ENCODE data around the gene PROK1.

The PROK1 gene

DNA sequence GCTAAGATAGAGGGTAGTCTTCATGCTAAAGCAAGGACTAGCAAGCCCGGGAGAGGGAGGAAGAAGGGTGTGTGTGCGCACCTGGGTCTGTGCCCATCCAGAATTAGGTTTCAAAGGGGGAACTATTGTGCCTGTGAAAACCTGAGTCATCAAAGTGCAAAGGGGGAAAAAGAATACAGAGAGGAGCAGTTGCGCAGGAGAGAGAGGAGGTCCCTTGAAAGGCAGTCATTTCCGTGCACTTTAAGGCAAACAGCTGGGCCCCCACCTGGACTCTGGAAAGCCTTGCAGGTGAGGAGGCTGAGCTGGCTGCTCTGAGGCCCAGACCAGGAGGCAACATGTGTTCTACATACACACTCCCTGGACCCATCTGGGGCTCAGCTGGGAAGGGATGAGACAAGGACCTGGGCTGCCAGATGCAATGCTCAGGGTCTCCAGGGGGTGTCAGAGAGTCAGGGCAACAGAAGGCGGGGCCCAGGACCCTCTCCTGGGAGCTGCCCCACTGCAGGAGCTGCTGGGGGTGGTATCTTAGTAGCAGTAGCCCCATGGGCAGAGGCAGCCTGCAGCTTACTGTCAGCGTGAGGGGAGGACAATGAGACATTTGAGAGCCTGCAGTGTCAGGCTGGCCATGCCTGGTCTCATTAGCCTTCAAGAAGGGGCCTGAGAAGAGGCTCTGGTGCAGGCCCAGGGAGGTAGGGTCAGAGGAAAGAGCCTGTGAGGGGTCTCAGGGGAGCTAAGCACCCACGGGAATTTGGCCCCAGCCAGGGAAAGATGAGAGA lies 14.3 kb downstream of the PROK1 start:
- DNase-seq (ENCODE audit: low read depth), result no peak

DNA sequence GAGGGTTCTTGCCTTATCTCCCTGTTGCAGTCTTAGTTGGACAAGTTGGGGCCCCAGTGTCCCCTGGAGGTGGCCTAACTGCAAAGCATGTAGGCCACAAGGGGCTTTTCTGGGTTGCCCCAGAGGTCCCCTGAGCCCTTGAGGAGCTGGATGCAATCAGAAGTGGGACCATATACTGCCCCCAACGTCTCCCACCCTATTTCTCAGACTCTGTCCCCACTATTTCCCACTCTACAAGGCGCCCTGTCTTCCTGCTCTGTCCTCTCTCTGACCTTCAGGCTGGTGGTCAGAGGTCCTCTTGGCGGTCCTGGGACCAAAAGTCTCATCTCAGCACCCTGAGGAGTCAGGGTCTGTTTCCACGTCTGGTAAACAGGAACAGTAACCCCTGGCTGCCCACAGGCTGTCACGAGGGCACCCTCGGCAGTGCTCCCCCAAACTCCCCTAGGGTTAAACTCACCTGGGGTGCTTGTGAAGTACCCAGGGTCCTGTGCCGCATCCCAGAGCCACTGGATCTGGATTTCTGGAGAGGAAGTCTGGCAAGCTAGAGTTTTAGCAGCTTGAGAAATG lies 14.9 kb downstream of the PROK1 start:
- no peak for DNase-seq (ENCODE audit: low read depth)

GRCh38 chr1:110466646-110467280 lies 15.8 kb downstream of the PROK1 start:
- no peak for DNase-seq (ENCODE audit: low read depth)

DNA sequence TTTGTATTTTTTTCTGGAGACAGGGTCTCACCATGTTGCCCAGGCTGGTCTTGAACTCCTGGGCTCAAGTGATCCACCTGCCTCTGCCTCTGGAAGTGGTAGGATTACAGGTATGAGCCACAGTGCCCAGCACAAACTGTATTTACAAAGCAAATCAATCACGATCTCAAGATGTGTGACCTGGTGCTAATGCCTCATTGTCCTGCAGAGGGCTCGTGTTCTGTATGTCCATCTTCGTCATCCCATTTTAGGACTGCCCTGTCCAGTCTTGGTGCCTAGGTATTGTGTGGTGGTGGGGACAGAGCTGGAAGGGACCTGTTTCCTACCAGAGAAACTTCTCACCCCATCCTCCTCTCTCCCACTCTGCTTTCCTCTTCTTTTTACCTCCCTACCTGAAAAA lies 20.2 kb downstream of the PROK1 start:
- DNase-seq (ENCODE audit: low read depth), result no peak

DNA sequence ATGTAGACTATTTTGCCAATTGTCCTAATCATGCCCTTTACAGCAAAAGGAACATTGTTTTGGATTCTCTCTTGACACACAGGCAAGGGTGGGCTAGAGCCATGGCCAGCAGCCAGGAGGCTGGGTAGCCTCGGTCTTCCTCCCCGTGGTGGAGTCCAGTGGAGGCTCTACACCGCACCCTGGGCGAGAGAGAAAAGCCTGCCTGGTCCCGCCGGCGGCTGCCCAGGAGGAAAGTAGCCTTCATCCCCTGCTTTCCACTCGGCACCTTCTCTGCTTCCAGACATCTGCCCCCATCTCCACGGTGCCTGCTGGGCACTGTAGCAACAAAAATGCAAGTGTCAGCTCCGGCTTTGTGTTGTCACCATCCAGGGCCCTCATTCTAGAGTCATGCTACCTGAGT lies 21.6 kb downstream of the PROK1 start:
- DNase-seq (ENCODE audit: low read depth), result no peak

DNA sequence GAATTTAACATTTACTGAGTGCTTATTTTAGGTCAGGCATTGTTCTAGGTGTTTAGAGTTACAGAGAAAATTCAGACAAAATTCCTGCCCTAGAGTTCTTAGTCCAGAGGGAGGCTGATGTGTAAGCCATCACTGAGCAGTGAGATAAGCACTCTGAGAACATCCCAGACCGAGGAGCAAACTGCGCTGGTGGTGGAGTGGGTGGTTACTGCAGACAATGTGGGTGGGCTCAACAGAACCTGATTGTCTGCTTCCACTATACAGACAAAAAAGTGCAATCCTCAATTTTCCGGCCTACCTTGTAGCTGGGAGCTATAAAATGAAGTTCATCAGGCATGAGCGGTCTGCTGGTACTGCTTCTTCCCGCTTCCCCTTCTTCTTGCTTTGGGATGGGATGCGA lies 23.5 kb downstream of the PROK1 start:
- DNase-seq (ENCODE audit: low read depth), result peak; percentile 79

DNA sequence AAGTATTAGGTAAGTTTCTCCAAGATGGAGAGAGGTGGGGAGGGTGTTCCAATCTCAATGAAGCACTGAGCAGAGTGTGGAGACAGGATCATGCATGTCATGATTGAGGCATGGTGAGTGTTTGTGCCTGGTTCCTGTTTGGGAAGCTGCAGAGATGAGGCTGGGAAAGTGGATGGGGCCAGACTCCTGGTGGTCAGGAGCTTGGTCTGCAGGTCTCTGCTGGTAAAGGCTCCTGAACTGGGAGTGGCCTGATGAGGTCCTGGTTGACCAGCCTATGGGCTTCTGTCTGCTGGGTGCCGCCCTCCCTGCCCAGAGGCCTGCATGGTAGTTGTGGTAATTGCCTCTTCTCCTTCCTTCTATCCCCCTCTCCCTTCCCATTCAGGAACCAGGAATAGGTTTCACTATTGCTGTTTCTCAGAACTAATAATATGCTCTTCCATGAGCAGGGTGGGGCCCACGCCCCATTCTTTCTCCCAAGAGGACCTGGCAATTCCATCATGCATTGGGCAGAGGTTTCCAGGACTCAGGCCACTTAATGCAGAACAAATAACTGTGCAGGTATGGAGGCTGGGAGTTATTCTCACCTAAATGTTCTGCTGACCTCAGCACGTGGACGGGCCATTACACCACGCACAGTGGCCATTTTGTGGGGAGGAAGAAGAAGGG lies 24.5 kb downstream of the PROK1 start:
- DNase-seq (ENCODE audit: low read depth), result no peak

- no peak for DNase-seq (ENCODE audit: low read depth)
Measured at GRCh38 chr1:110476028-110476765, 25.2 kb downstream of the PROK1 start.

DNA sequence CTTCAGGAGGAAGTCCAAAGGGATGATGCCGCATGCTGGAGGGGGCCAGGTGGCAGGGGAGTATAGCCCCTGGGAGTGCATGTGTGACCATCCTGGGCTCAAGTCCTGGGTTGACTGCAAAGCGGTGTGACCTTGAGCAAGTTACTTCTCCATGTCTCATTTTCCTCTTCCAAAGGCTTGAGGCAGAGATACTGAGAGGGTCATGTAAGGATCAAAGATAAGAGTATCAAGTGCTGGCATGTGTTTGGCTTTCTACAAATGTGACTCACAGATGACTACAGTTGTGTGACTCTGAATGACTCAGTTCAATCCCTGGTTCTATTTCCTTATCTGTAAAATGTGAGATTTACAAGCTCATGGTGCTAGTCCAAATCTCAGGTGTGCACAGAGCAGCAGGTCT lies 26.1 kb downstream of the PROK1 start:
- peak; percentile 90 for DNase-seq (ENCODE audit: low read depth)

- no peak for DNase-seq (ENCODE audit: low read depth)
Measured at GRCh38 chr1:110477445-110477957, 26.6 kb downstream of the PROK1 start.

DNA sequence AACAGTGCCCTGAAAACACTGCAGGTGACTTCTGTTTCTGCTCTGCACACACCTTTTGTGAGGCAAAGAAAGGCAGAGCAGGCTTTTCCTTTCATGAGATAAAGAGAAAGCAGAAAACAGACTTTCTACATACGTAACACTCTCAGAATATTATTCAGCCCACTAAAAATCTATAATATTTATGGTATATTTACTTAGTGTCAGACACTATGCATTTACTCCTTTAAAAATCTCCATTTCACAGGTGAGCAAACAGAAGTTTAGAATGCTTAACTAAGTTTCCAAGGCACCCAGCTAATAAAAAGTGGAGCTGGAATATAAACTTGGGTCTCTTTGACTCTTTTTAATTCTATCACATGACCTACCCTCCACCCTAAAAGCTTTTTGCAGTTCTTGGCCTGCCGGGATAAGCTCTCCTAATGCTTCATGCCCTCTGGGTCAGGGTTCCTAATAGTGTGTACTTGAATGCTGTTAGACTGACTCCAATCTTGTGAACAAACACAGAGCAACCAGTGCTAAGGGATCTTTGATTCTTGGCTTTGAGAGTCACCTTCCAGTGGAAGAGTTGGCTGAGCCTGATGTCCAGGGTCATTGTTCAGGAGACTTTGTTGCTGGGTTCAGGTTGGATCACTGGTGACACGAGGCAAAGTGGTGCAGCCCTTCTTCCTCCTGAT lies 27.2 kb downstream of the PROK1 start:
- no peak for DNase-seq (ENCODE audit: low read depth)

DNA sequence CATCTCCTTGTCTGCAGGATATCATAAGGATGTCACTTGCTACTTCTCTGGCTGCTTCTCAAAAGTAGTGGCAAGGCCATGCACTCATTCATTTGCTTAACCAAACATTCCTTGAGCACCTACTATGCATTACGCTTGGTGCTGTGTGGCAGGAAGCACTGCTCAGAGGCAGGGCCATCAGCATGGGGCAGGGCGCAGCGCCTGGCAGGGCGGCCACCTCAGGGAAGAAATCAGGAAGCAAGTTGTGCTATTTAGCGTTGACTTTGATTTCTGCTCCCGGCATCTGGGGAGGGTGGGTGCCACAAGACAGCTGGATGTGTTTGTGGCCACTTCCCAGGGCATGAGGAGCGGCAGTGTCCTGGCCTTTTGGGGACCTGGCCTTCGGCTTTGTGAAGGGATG lies 27.9 kb downstream of the PROK1 start:
- no peak for DNase-seq (ENCODE audit: low read depth)

- no peak for DNase-seq (ENCODE audit: low read depth)
Measured at GRCh38 chr1:110480356-110481096, 29.6 kb downstream of the PROK1 start.

GRCh38 chr1:110481968-110482623 lies 31.1 kb downstream of the PROK1 start:
- DNase-seq (ENCODE audit: low read depth), result peak; percentile 71

DNA sequence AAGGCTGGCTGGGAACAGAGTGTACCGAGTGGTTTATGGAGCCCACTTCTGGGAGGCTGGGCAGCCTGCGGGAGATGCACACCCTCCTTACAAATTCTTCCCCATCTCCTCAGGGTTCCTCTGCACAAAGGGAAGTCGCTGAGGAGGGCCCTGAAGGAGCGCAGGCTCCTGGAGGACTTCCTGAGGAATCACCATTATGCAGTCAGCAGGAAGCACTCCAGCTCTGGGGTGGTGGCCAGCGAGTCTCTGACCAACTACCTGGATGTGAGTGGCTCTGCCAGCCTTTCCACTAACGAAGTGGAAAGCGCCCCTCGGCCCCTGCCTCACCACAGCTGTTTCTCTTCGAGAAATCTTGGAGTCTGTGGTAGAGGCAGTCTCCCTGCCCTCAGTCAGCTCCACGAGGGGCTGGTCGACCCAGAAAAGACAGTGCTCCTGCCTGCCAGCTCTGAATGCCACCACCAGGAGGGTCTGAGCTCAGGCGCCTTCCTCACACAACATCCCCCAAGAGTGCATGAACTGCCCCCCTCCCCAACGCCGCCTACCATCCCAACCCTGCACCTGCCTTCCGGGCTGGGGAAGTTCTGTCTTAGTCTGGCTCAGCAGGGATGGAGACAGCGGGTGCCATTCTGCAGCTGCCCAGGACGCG lies 31.8 kb downstream of the PROK1 start:
- DNase-seq (ENCODE audit: low read depth), result no peak

DNA sequence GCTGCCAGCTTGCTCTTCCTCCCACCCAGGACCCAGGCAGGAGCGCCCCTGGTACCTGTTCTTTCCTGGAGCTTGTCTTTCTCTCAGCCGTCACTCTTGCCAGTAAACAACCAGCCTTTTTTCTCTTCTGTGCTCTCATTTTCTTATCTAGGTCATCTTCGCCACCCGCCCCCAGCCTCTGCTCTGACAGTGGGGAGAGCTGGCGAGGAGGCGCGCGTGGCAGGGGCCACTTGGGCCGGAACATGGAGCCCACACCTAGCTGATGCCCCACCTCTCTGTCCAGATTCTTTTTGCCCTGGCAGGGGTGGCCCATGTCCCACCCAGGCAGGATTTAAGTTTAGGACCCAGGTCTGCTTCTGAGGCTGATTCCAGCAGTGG lies 32.3 kb downstream of the PROK1 start:
- DNase-seq (ENCODE audit: low read depth), result no peak

GRCh38 chr1:110484801-110485200 lies 33.9 kb downstream of the PROK1 start:
- no peak for DNase-seq (ENCODE audit: low read depth)

DNA sequence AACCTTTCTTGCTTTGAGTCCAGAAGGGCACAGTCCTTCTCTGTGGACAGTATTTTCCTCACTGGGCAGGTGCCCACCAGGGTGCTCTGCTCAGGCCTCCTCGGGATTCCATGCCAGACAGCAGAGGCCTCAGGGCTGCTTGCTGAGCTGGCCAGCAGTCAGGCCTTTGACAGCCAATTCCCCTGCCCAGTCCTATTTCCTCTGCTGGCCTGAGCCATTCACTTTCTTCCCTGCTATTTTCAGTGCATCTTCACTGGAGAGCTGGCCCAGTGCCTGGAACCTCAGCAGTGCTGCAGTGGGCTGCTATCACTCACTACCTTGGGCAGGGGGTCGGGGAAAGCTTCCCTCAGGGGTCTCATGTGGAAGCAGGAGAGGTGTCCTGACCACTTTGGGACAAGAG lies 34.8 kb downstream of the PROK1 start:
- DNase-seq (ENCODE audit: low read depth), result no peak

DNA sequence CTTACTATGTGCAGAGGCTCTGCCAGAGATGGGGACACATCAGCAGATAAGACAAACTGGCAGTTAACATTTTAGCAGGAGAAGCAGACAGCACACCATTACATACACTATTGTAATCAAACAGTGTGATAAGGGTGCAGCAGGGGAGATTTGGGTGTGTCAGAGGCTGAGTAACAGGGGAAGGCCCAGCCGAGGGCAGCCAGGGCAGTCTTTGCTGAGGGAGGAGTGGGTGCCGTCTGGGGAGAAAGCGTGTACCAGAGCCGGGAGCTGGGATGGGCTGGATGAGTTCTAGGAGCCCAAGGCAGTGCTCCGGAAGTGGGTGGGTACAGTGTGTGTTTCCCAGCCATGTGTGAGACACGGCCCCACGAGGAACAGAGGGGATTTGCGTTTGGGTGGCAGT lies 36.8 kb downstream of the PROK1 start:
- peak; percentile 49 for DNase-seq (ENCODE audit: low read depth)

DNA sequence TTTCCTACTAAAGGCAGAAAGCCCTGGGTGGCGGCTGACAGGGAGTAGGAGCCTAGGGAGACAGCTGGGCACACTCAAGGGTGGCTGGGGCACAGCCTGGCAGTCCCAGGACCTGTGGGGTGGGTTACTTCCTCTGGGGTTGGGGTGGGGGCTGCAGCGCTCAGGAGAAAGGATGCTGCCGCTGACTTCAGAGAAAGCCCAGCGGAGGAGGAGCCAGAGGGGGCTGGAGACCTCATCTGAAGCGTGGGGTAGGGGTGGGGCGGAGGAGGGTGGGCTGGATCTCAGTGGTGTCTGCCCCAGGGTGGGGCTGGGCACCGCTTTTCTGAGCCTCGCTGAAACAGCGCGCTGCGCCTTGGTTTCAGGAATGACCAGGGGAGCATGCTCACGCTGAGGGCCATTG lies 37.2 kb downstream of the PROK1 start:
- DNase-seq (ENCODE audit: low read depth), result no peak

Measured in amniotic epithelial cell (primary cell).